VCaP (cell line): ENCODE measurements around the gene JARID2.

Experiments
- H3K27ac ChIP-seq: fragments of 450-650 bp; 2 replicates; pipeline ENCODE4 v1.5.1; 2017
- CTCF ChIP-seq: fragments of 450-650 bp; conservative IDR thresholded peaks from 2 replicates; pipeline ENCODE4 v1.5.1; 2017; ENCODE audit warnings: mild to moderate bottlenecking, moderate library complexity

The JARID2 gene

GRCh38 chr6:15245361-15246216, at the start of gene JARID2:
Gene JARID2 (plus strand): TSS chr6:15246069. CDS start chr6:15246540, 471 bp downstream.
- TF ChIP-seq CTCF, result no peak
- peak within 1 kb of the TSS; percentile 64 for H3K27ac ChIP-seq

- no peak for TF ChIP-seq CTCF
- no peak overlapping the region for H3K27ac ChIP-seq
These were observed 45.8 kb upstream of the JARID2 start for GRCh38 chr6:15200087-15200486.

- no peak overlapping the region for H3K27ac ChIP-seq
- TF ChIP-seq CTCF, result no peak
These were observed 40.5 kb upstream of the JARID2 start for GRCh38 chr6:15205321-15205720.

GRCh38 chr6:15206887-15207286, 39.0 kb upstream of the JARID2 start:
- H3K27ac ChIP-seq, result no peak overlapping the region
- no peak for TF ChIP-seq CTCF

GRCh38 chr6:15207923-15208322, 37.9 kb upstream of the JARID2 start:
- H3K27ac ChIP-seq, result no peak overlapping the region

GRCh38 chr6:15213838-15214400, 31.9 kb upstream of the JARID2 start:
- no peak overlapping the region for H3K27ac ChIP-seq
- no peak for TF ChIP-seq CTCF

More at GRCh38 chr6:15207923-15208322, 37.9 kb upstream of the JARID2 start:
- no peak for TF ChIP-seq CTCF

GRCh38 chr6:15218401-15218800, 27.5 kb upstream of the JARID2 start:
- no peak overlapping the region for H3K27ac ChIP-seq
- no peak for TF ChIP-seq CTCF
